Panc1 (cell line): ENCODE measurements around the gene SETX. TPM values are rescaled to one million over a fixed set of nuclear protein-coding genes. Genes with fewer than 3 reads are reported as not detected.

Experiments used
- ATAC-seq: fragments of 200-7000 bp; cut with Tn5 transposase; 2 replicates; pipeline ENCODE4 v1.9.1; 2020; ENCODE audit warnings: mild to moderate bottlenecking, moderate library complexity
- BruUV-seq: library from RNA; stranded (reverse); fragments of 400-500 nt; replicated peaks from 2 replicates; lab custom pipeline; 2021; lab: Mats Ljungman, UMichigan
- CTCF ChIA-PET: fragments of 300-600 bp; sonication (Branson Sonifier 250); formaldehyde crosslinking; loops from one replicate; lab custom pipeline; 2022; ENCODE audit warnings: antibody characterized with exemption; lab: Charles Lee
- POLR2A ChIA-PET: fragments of 300-600 bp; sonication (Branson Sonifier 250); formaldehyde crosslinking; loops from one replicate; lab custom pipeline; 2022; ENCODE audit warnings: antibody characterized with exemption; lab: Charles Lee
- DNase-seq: peaks from one replicate; pipeline ENCODE4 v3.0.0-alpha.2; 2010; ENCODE audit warnings: low read depth, low spot score
- H3K27ac ChIP-seq: 2 replicates; pipeline ENCODE4 v1.5.1; 2011; ENCODE audit warnings: mild to moderate bottlenecking, low read length, inconsistent platforms
- H3K27me3 ChIP-seq: fragments of 200-500 bp; sonication (Bioruptor generic); 2 replicates; pipeline ENCODE4 v1.6.0; 2014; ENCODE audit warnings: low read length, inconsistent platforms; ENCODE audit not compliant: control insufficient read depth, insufficient read depth
- H3K36me3 ChIP-seq: fragments of 200-500 bp; sonication (Bioruptor generic); 2 replicates; pipeline ENCODE4 v1.5.1; 2014; ENCODE audit warnings: inconsistent platforms, mild to moderate bottlenecking, low read length, moderate library complexity; ENCODE audit not compliant: control insufficient read depth, insufficient read depth
- H3K4me1 ChIP-seq: 2 replicates; pipeline ENCODE4 v1.5.1; 2011; ENCODE audit warnings: inconsistent platforms, mild to moderate bottlenecking, low read length, moderate library complexity; ENCODE audit not compliant: control insufficient read depth, insufficient read depth
- H3K4me3 ChIP-seq, 2 experiments: 2 replicates each; pipeline ENCODE4 v1.5.1; 2011 to 2012; ENCODE audit warnings: low read depth in 2 of 2, low read length in 2 of 2, mild to moderate bottlenecking in 2 of 2, inconsistent platforms in 1 of 2, moderate library complexity in 1 of 2
- H3K9me3 ChIP-seq: fragments of 200-500 bp; sonication (Bioruptor generic); 2 replicates; pipeline ENCODE4 v1.5.1; 2014; ENCODE audit warnings: low read depth, mild to moderate bottlenecking, inconsistent platforms, low read length, moderate library complexity; ENCODE audit not compliant: control insufficient read depth, insufficient read depth
- CTCF ChIP-seq: fragments of 450-650 bp; IDR thresholded peaks from 2 replicates; pipeline ENCODE4 v1.5.1; 2017; ENCODE audit warnings: mild to moderate bottlenecking
- POLR2AphosphoS5 ChIP-seq: IDR thresholded peaks from 2 replicates; pipeline ENCODE4 v1.6.1; 2012; ENCODE audit warnings: mild to moderate bottlenecking, low read depth, low read length, moderate library complexity
- REST ChIP-seq, 2 experiments: IDR thresholded peaks; 2 replicates each; pipeline ENCODE4 v1.6.1; 2011 to 2012; ENCODE audit warnings: low read depth in 2 of 2, control low read depth in 1 of 2, low read length in 1 of 2, mild to moderate bottlenecking in 1 of 2, moderate library complexity in 1 of 2; ENCODE audit not compliant: insufficient read depth in 1 of 2
- SIN3A ChIP-seq: IDR thresholded peaks from 2 replicates; pipeline ENCODE4 v1.6.1; 2012; ENCODE audit warnings: low read depth, mild to moderate bottlenecking, low read length, moderate library complexity, borderline replicate concordance; ENCODE audit not compliant: insufficient read depth
- TCF7L2 ChIP-seq: IDR thresholded peaks from 2 replicates; pipeline ENCODE4 v1.6.1; 2011; ENCODE audit warnings: mild to moderate bottlenecking, low read depth, low read length, inconsistent platforms
- in situ Hi-C: cut with HindIII; loops from 2 replicates; pipeline ENCODE4 v1.10.0; 2016; ENCODE audit warnings: low sequenced_read_pairs, low pct_unique_long_range_greater_than_20kb
- intact Hi-C: fragments of 100-400 bp; cut with micrococcal nuclease; formaldehyde crosslinking; loops from one replicate; pipeline ENCODE4 v1.10.0; 2022; ENCODE audit not compliant: unreplicated experiment
- total RNA-seq: library from RNA; stranded (reverse); gene quantifications from one replicate; pipeline ENCODE4 v1.2.1, GENCODE V29; 2021; ENCODE audit not compliant: unreplicated experiment

SETX gene
- total RNA-seq, 1 experiment from 2014 or later: 28.1 TPM

GRCh38 chr9:132268725-132269352 is 85.9 kb downstream of the SETX start:
- BruUV-seq: no TSS peak
- DNase-seq (peak; percentile 36), ATAC-seq (peak; percentile 81)
- ChIA-PET POLR2A (no interaction called here), CTCF (interaction anchor here (0.6 kb wide), 1 partner anchor 491 kb away, joined by 7 read pairs; no protein-coding TSS in a partner anchor)
- Histone ChIP-seq H3K4me3 (no peak overlapping the region), H3K27ac (no peak overlapping the region; the same call in 1 of the 2 replicates), H3K27me3 (no peaks in the 10 kb centered on the region), H3K4me1 (no peaks in the 10 kb centered on the region), H3K9me3 (no peaks in the 10 kb centered on the region), H3K36me3 (peaks cover 22% of the 10 kb centered on the region)
- TF ChIP-seq POLR2AphosphoS5 (no peak), CTCF (peak; percentile 88)
- intact Hi-C loops (no loop called here), in situ Hi-C loops (no loop called here)

GRCh38 chr9:132267660-132268059 is 87.1 kb downstream of the SETX start:
- no peak overlapping the region for H3K27ac ChIP-seq
- no TSS peak for BruUV-seq
- CTCF ChIA-PET: no interaction called here
- DNase-seq (no peak), ATAC-seq (no peak)
- no peaks in the 10 kb centered on the region for H3K9me3 ChIP-seq
- H3K4me3 ChIP-seq: no peak overlapping the region
- intact Hi-C loops (no loop called here), in situ Hi-C loops (no loop called here)
- peaks cover 22% of the 10 kb centered on the region for H3K36me3 ChIP-seq
- no peak for TF ChIP-seq TCF7L2
- TF ChIP-seq REST (IDR thresholded peaks at IDR 0.05; ENCODE audit: insufficient read depth in 1 of 2, low read depth in 2 of 2, low read length in 1 of 2): no peak
- POLR2A ChIA-PET: no interaction called here
- no peaks in the 10 kb centered on the region for H3K27me3 ChIP-seq
- H3K4me1 ChIP-seq: no peaks in the 10 kb centered on the region

GRCh38 chr9:132266017-132266416 is 88.8 kb downstream of the SETX start:
- TF ChIP-seq POLR2AphosphoS5: no peak
- no peak for TF ChIP-seq TCF7L2
- TF ChIP-seq CTCF: no peak
- no peak for TF ChIP-seq SIN3A
- no peak for TF ChIP-seq REST (IDR thresholded peaks at IDR 0.05; ENCODE audit: insufficient read depth in 1 of 2, low read depth in 2 of 2, low read length in 1 of 2)
- no peak overlapping the region for H3K27ac ChIP-seq

More at GRCh38 chr9:132266017-132266416, 88.8 kb downstream of the SETX start:
- ChIA-PET CTCF (interaction anchor here (0.8 kb wide), 1 partner anchor 12 kb away, joined by 3 read pairs; no protein-coding TSS in a partner anchor), POLR2A (no interaction called here)
- H3K36me3 ChIP-seq: peaks cover 22% of the 10 kb centered on the region
- intact Hi-C loops: no loop called here
- H3K4me1 ChIP-seq: no peaks in the 10 kb centered on the region
- H3K9me3 ChIP-seq: no peaks in the 10 kb centered on the region
- no peak for DNase-seq
- no peak for ATAC-seq
- H3K27me3 ChIP-seq: no peaks in the 10 kb centered on the region
- BruUV-seq: no TSS peak
- in situ Hi-C loops: no loop called here
- H3K4me3 ChIP-seq: no peak overlapping the region
